ENCODE data around the gene PCIF1.
"Not testable (repeated sequence)": the region's sequence is repeated elsewhere in the genome, so short reads cannot be mapped to it uniquely, and the experiment has no call there.

Gene PCIF1

GRCh38 chr20:45993197-45993951 lies 58.9 kb downstream of the PCIF1 start:
- H3K4me2 ChIP-seq = peak overlapping the region; percentile 55 to 97 (median 73)
- H4K20me1 ChIP-seq = no peaks in the 10 kb centered on the region
- no peaks in the 10 kb centered on the region for H3K9me3 ChIP-seq (replicated peaks in 1 of 11)
- 0 out of 22 replicates have a peak, but pooled peaks of 1 of the 11 experiments have one; percentile 18 for TF ChIP-seq Cebpa-rat (IDR thresholded peaks at IDR 0.05)
- peaks cover 36 to 79% (median 72%) of the 10 kb centered on the region in 10 experiments for H3K4me1 ChIP-seq
- no peak overlapping the region for H3K4me3 ChIP-seq
- H3K27ac ChIP-seq = peak overlapping the region in 4 of 11 experiments; percentile 14 to 58 (median 32); a peak in 6 of 22 replicates
- H3K9ac ChIP-seq = peak overlapping the region in 2 of 11 experiments; percentile 2 to 24; a peak in 1 of 22 replicates
- no peaks in the 10 kb centered on the region for H3K36me3 ChIP-seq
- H3K27me3 ChIP-seq = peaks cover 0 to 13% (median 0%) of the 10 kb centered on the region in 11 experiments; a peak in 4 of 22 replicates

- peak overlapping the region in 10 of 11 experiments; percentile 23 to 97 (median 74); a peak in 20 of 22 replicates for H3K4me2 ChIP-seq
- H3K4me3 ChIP-seq = no peak overlapping the region
- H4K20me1 ChIP-seq = no peaks in the 10 kb centered on the region
- peak overlapping the region in 6 of 11 experiments; percentile 9 to 71 (median 34); a peak in 8 of 22 replicates for H3K27ac ChIP-seq
- no peaks in the 10 kb centered on the region for H3K9me3 ChIP-seq (replicated peaks in 1 of 11)
- TF ChIP-seq Cebpa-rat (IDR thresholded peaks at IDR 0.05) = no peak
- peaks cover 52 to 94% (median 88%) of the 10 kb centered on the region in 10 experiments for H3K4me1 ChIP-seq
- H3K9ac ChIP-seq = peak overlapping the region in 5 of 11 experiments; percentile 23 to 50 (median 45); a peak in 5 of 22 replicates
- no peaks in the 10 kb centered on the region for H3K36me3 ChIP-seq
- peaks cover 0 to 13% (median 0%) of the 10 kb centered on the region in 11 experiments; a peak in 5 of 22 replicates for H3K27me3 ChIP-seq
These were observed 60.4 kb downstream of the PCIF1 start for GRCh38 chr20:45994761-45995493.

DNA sequence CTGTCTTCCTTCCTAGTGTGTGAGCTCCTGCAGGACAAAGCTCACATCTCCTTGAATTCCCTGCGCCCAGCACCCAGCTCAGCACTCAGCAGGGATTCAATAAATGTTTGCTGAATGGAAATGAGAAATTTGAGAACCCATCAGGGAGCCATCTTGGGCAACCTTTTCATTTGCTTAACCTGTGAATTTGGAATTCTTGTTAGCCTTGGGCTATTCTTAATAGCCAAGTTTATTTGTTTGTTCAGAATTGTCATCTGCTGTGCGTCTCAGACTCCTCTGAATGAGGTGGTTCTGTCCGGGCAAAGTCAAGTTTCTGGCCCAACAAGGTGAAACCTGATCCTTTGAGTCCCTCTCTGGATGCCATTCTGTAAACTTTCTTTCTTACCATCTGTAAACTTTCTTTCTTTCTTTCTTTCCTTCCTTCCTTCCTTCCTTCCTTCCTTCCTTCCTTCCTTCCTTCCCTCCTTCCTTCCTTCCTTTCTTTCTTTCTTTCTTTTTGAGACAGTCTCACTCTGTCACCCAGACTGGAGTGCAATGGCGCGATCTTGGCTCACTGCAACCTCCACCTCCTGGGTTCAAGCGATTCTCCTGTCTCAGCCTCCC lies 61.1 kb downstream of the PCIF1 start:
- not testable (repeated sequence) for H3K36me3 ChIP-seq; H3K9me3 ChIP-seq (replicated peaks in 1 of 11); H4K20me1 ChIP-seq; H3K4me3 ChIP-seq
- Histone ChIP-seq H3K27me3 (peaks cover 0 to 13% (median 0%) of the 10 kb centered on the region in 11 experiments; a peak in 5 of 22 replicates), H3K4me2 (peak overlapping the region; percentile 7 to 97 (median 73); a peak in 18 of 22 replicates), H3K9ac (peak overlapping the region in 2 of 11 experiments; percentile 50; a peak in 2 of 22 replicates), H3K4me1 (peaks cover 58 to 100% (median 94%) of the 10 kb centered on the region in 10 experiments), H3K27ac (peak overlapping the region in 5 of 11 experiments; percentile 9 to 71 (median 28); a peak in 7 of 22 replicates)

GRCh38 chr20:45997187-45997586 lies 62.7 kb downstream of the PCIF1 start:
- Histone ChIP-seq H3K4me1 (peaks cover 66 to 100% (median 99%) of the 10 kb centered on the region in 10 experiments), H3K9me3 (replicated peaks in 1 of 11) (no peaks in the 10 kb centered on the region)

More at GRCh38 chr20:45997187-45997586, 62.7 kb downstream of the PCIF1 start:
- no peaks in the 10 kb centered on the region for H3K36me3 ChIP-seq
- H3K4me3 ChIP-seq = no peak overlapping the region
- peak overlapping the region in 10 of 11 experiments; percentile 7 to 97 (median 93); a peak in 17 of 22 replicates for H3K4me2 ChIP-seq
- TF ChIP-seq Cebpa-rat (IDR thresholded peaks at IDR 0.05) = no peak
- H3K27ac ChIP-seq = peak overlapping the region in 7 of 11 experiments; percentile 39 to 97 (median 93); a peak in 9 of 22 replicates
- peaks cover 0 to 23% (median 0%) of the 10 kb centered on the region in 11 experiments; a peak in 7 of 22 replicates for H3K27me3 ChIP-seq
- H3K9ac ChIP-seq = peak overlapping the region in 1 of 11 experiments; percentile 30; a peak in 1 of 22 replicates
- no peaks in the 10 kb centered on the region for H4K20me1 ChIP-seq
